ENCODE results near the gene MTHFSD. TPM values are rescaled to one million over a fixed set of nuclear protein-coding genes. Genes with fewer than 3 reads are reported as not detected.

Gene MTHFSD
- total and polyA plus RNA-seq, 7 donors, result 5.5 to 18.8 (median 10.9) TPM

GRCh38 chr16:86569701-86570447 is 14.8 kb upstream of the MTHFSD start:
- TF ChIP-seq CTCF (IDR thresholded peaks at IDR 0.05) (no peak), POLR2AphosphoS5 (IDR thresholded peaks at IDR 0.05) (no peak), POLR2A (IDR thresholded peaks at IDR 0.05) (no peak), EP300 (IDR thresholded peaks at IDR 0.05) (no peak)
- H3K36me3 ChIP-seq, result no peaks in the 10 kb centered on the region
- H3K27ac ChIP-seq, result peak overlapping the region in 1 of 4 donors; percentile 32
- peaks cover 48 to 100% (median 88%) of the 10 kb centered on the region in 3 donors for H3K27me3 ChIP-seq
- peaks cover 0 to 17% (median 11%) of the 10 kb centered on the region in 4 donors for H3K4me1 ChIP-seq
- intact Hi-C loops (cut with DNase I), result loop anchor here (10.0 kb wide), 1 partner anchor 185 kb away; no protein-coding TSS in a partner anchor
- no peak overlapping the region for H3K4me3 ChIP-seq
- H3K9me3 ChIP-seq, result no peaks in the 10 kb centered on the region
- WGBS, 2 donors, result 20 to 48% methylated on average over 13 of the region's 13 CpGs
- no peak for DNase-seq

GRCh38 chr16:86568677-86569623 is 13.9 kb upstream of the MTHFSD start:
- peaks cover 54 to 100% (median 97%) of the 10 kb centered on the region in 3 donors for H3K27me3 ChIP-seq
- WGBS, 2 donors, result 12 to 21% methylated on average over 33 of the region's 33 CpGs

GRCh38 chr16:86567701-86568581 is 12.9 kb upstream of the MTHFSD start:
- 4 to 7% methylated on average over 116 of the region's 116 CpGs for WGBS, 2 donors
- no peak for TF ChIP-seq POLR2AphosphoS5 (IDR thresholded peaks at IDR 0.05)
- TF ChIP-seq POLR2A (IDR thresholded peaks at IDR 0.05), result no peak
- no peak for TF ChIP-seq CTCF (IDR thresholded peaks at IDR 0.05)
- TF ChIP-seq EP300 (IDR thresholded peaks at IDR 0.05), result no peak
- peaks cover 55 to 99% (median 90%) of the 10 kb centered on the region in 3 donors for H3K27me3 ChIP-seq
- peak overlapping the region in 3 of 4 donors; percentile 18 to 34 (median 26) for H3K4me3 ChIP-seq
- H3K27ac ChIP-seq, result peak overlapping the region in 3 of 4 donors; percentile 14 to 60 (median 45)
- no peaks in the 10 kb centered on the region for H3K9me3 ChIP-seq
- H3K36me3 ChIP-seq, result no peaks in the 10 kb centered on the region
- intact Hi-C loops (cut with DNase I), result no loop called here
- peaks cover 0 to 23% (median 19%) of the 10 kb centered on the region in 4 donors for H3K4me1 ChIP-seq
- no peak for DNase-seq

More at GRCh38 chr16:86568677-86569623, 13.9 kb upstream of the MTHFSD start:
- Histone ChIP-seq H3K4me1 (peaks cover 0 to 22% (median 15%) of the 10 kb centered on the region in 4 donors), H3K36me3 (no peaks in the 10 kb centered on the region), H3K27ac (peak overlapping the region in 1 of 4 donors; percentile 14), H3K9me3 (no peaks in the 10 kb centered on the region), H3K4me3 (peak overlapping the region in 3 of 4 donors; percentile 18 to 34 (median 20))
- no peak for TF ChIP-seq POLR2AphosphoS5 (IDR thresholded peaks at IDR 0.05)
- TF ChIP-seq EP300 (IDR thresholded peaks at IDR 0.05), result no peak
- no peak for TF ChIP-seq CTCF (IDR thresholded peaks at IDR 0.05)
- TF ChIP-seq POLR2A (IDR thresholded peaks at IDR 0.05), result no peak
- intact Hi-C loops (cut with DNase I), result no loop called here
- no peak for DNase-seq
